ENCODE data around the gene RNF13.

DNA sequence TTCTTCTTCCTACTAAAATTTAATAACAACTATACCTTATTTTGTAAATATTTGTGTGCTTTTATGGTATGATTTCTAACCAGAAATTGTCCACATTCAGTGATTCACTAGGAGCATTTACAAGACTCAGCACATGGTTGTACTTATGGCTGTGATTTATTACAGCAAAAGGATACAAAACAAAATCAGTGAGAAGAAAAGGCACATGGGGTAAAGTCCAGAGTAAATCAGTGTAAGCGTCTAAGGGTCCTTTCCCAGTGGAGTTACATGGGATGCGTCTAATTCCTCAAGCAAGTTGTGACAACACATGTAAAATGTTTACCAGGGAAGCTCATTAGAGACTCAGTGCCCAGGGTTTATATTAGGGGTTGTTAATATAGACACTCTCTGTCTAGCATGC is 31.1 kb downstream of the RNF13 start:
- TF ChIP-seq, protein P1, sequence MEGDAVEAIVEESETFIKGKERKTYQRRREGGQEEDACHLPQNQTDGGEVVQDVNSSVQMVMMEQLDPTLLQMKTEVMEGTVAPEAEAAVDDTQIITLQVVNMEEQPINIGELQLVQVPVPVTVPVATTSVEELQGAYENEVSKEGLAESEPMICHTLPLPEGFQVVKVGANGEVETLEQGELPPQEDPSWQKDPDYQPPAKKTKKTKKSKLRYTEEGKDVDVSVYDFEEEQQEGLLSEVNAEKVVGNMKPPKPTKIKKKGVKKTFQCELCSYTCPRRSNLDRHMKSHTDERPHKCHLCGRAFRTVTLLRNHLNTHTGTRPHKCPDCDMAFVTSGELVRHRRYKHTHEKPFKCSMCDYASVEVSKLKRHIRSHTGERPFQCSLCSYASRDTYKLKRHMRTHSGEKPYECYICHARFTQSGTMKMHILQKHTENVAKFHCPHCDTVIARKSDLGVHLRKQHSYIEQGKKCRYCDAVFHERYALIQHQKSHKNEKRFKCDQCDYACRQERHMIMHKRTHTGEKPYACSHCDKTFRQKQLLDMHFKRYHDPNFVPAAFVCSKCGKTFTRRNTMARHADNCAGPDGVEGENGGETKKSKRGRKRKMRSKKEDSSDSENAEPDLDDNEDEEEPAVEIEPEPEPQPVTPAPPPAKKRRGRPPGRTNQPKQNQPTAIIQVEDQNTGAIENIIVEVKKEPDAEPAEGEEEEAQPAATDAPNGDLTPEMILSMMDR (IDR thresholded peaks at IDR 0.05): no peak
- TF ChIP-seq POLR2A (IDR thresholded peaks at IDR 0.05): no peak
